Measurements from ENCODE around the gene SEMA3F. TPM values are rescaled to one million over a fixed set of nuclear protein-coding genes. Genes with fewer than 3 reads are reported as not detected.

SEMA3F gene
- polyA plus RNA-seq, 4 donors = 3.0 to 35.7 (median 4.3) TPM

GRCh38 chr3:50136714-50137405 lies 18.3 kb upstream of the SEMA3F start:
- H3K9me3 ChIP-seq (ENCODE audit: control insufficient read depth in 2 of 2, insufficient read depth in 1 of 2, low read depth in 1 of 2, low read length in 1 of 2) = no peaks in the 10 kb centered on the region
- WGBS, 3 donors = 66 to 71% (median 70%) methylated on average over 6 of the region's 6 CpGs
- DNase-seq = no peak
- peaks cover 0 to 45% (median 0%) of the 10 kb centered on the region in 3 donors for H3K27me3 ChIP-seq (ENCODE audit: control insufficient read depth in 3 of 3, insufficient read depth in 3 of 3, low read length in 3 of 3)
- H3K4me3 ChIP-seq (ENCODE audit: low read depth in 1 of 3, low read length in 3 of 3) = no peak overlapping the region
- H3K4me1 ChIP-seq (ENCODE audit: control insufficient read depth in 3 of 3, insufficient read depth in 2 of 3, low read depth in 1 of 3, low read length in 2 of 3) = peaks cover 0 to 20% (median 5%) of the 10 kb centered on the region in 3 donors
- no peaks in the 10 kb centered on the region for H3K36me3 ChIP-seq (ENCODE audit: control insufficient read depth in 3 of 3, insufficient read depth in 2 of 3, low read depth in 1 of 3, low read length in 3 of 3)
- FAIRE-seq = no peak
- no peak overlapping the region for H3K27ac ChIP-seq (ENCODE audit: low read depth in 1 of 3, low read length in 2 of 3)

GRCh38 chr3:50137531-50137930 lies 17.6 kb upstream of the SEMA3F start:
- 79 to 90% (median 89%) methylated on average over 6 of the region's 6 CpGs for WGBS, 3 donors
- Histone ChIP-seq H3K36me3 (ENCODE audit: control insufficient read depth in 3 of 3, insufficient read depth in 2 of 3, low read depth in 1 of 3, low read length in 3 of 3) (no peaks in the 10 kb centered on the region), H3K27ac (ENCODE audit: low read depth in 1 of 3, low read length in 2 of 3) (no peak overlapping the region), H3K9me3 (ENCODE audit: control insufficient read depth in 2 of 2, insufficient read depth in 1 of 2, low read depth in 1 of 2, low read length in 1 of 2) (no peaks in the 10 kb centered on the region), H3K27me3 (ENCODE audit: control insufficient read depth in 3 of 3, insufficient read depth in 3 of 3, low read length in 3 of 3) (peaks cover 0 to 45% (median 0%) of the 10 kb centered on the region in 3 donors), H3K4me1 (ENCODE audit: control insufficient read depth in 3 of 3, insufficient read depth in 2 of 3, low read depth in 1 of 3, low read length in 2 of 3) (peaks cover 0 to 20% (median 5%) of the 10 kb centered on the region in 3 donors), H3K4me3 (ENCODE audit: low read depth in 1 of 3, low read length in 3 of 3) (no peak overlapping the region)
- DNase-seq (no peak), FAIRE-seq (no peak)

- Histone ChIP-seq H3K9me3 (ENCODE audit: control insufficient read depth in 2 of 2, insufficient read depth in 1 of 2, low read depth in 1 of 2, low read length in 1 of 2) (no peaks in the 10 kb centered on the region), H3K36me3 (ENCODE audit: control insufficient read depth in 3 of 3, insufficient read depth in 2 of 3, low read depth in 1 of 3, low read length in 3 of 3) (no peaks in the 10 kb centered on the region), H3K4me1 (ENCODE audit: control insufficient read depth in 3 of 3, insufficient read depth in 2 of 3, low read depth in 1 of 3, low read length in 2 of 3) (peaks cover 0 to 20% (median 5%) of the 10 kb centered on the region in 3 donors), H3K4me3 (ENCODE audit: low read depth in 1 of 3, low read length in 3 of 3) (no peak overlapping the region), H3K27me3 (ENCODE audit: control insufficient read depth in 3 of 3, insufficient read depth in 3 of 3, low read length in 3 of 3) (peaks cover 0 to 36% (median 0%) of the 10 kb centered on the region in 3 donors), H3K27ac (ENCODE audit: low read depth in 1 of 3, low read length in 2 of 3) (no peak overlapping the region)
- 13 to 25% (median 17%) methylated on average over 13 of the region's 13 CpGs for WGBS, 3 donors
- DNase-seq = no peak
- no peak for FAIRE-seq
Measured at GRCh38 chr3:50138266-50139200, 16.6 kb upstream of the SEMA3F start.

GRCh38 chr3:50139308-50139707 lies 15.8 kb upstream of the SEMA3F start:
- Histone ChIP-seq H3K4me1 (ENCODE audit: control insufficient read depth in 3 of 3, insufficient read depth in 2 of 3, low read depth in 1 of 3, low read length in 2 of 3) (peaks cover 0 to 20% (median 5%) of the 10 kb centered on the region in 3 donors), H3K36me3 (ENCODE audit: control insufficient read depth in 3 of 3, insufficient read depth in 2 of 3, low read depth in 1 of 3, low read length in 3 of 3) (no peaks in the 10 kb centered on the region), H3K9me3 (ENCODE audit: control insufficient read depth in 2 of 2, insufficient read depth in 1 of 2, low read depth in 1 of 2, low read length in 1 of 2) (no peaks in the 10 kb centered on the region), H3K27me3 (ENCODE audit: control insufficient read depth in 3 of 3, insufficient read depth in 3 of 3, low read length in 3 of 3) (peaks cover 0 to 30% (median 0%) of the 10 kb centered on the region in 3 donors), H3K27ac (ENCODE audit: low read depth in 1 of 3, low read length in 2 of 3) (no peak overlapping the region), H3K4me3 (ENCODE audit: low read depth in 1 of 3, low read length in 3 of 3) (no peak overlapping the region)
- no peak for FAIRE-seq
- no peak for DNase-seq
- WGBS, 3 donors = 37 to 62% (median 57%) methylated on average over 6 of the region's 6 CpGs

GRCh38 chr3:50139718-50140423 lies 15.3 kb upstream of the SEMA3F start:
- H3K4me1 ChIP-seq (ENCODE audit: control insufficient read depth in 3 of 3, insufficient read depth in 2 of 3, low read depth in 1 of 3, low read length in 2 of 3) = peaks cover 0 to 20% (median 5%) of the 10 kb centered on the region in 3 donors
- no peak overlapping the region for H3K4me3 ChIP-seq (ENCODE audit: low read depth in 1 of 3, low read length in 3 of 3)
- no peaks in the 10 kb centered on the region for H3K9me3 ChIP-seq (ENCODE audit: control insufficient read depth in 2 of 2, insufficient read depth in 1 of 2, low read depth in 1 of 2, low read length in 1 of 2)
- DNase-seq = no peak
- WGBS, 3 donors = 67 to 82% (median 74%) methylated on average over 13 of the region's 13 CpGs
- H3K27ac ChIP-seq (ENCODE audit: low read depth in 1 of 3, low read length in 2 of 3) = no peak overlapping the region
- FAIRE-seq = no peak
- H3K27me3 ChIP-seq (ENCODE audit: control insufficient read depth in 3 of 3, insufficient read depth in 3 of 3, low read length in 3 of 3) = peaks cover 0 to 27% (median 0%) of the 10 kb centered on the region in 3 donors
- no peaks in the 10 kb centered on the region for H3K36me3 ChIP-seq (ENCODE audit: control insufficient read depth in 3 of 3, insufficient read depth in 2 of 3, low read depth in 1 of 3, low read length in 3 of 3)

GRCh38 chr3:50140990-50141389 lies 14.1 kb upstream of the SEMA3F start:
- FAIRE-seq (no peak), DNase-seq (no peak)
- WGBS, 3 donors = 90 to 92% (median 92%) methylated on average over 12 of the region's 12 CpGs
- no peaks in the 10 kb centered on the region for H3K9me3 ChIP-seq (ENCODE audit: control insufficient read depth in 2 of 2, insufficient read depth in 1 of 2, low read depth in 1 of 2, low read length in 1 of 2)
- no peaks in the 10 kb centered on the region for H3K36me3 ChIP-seq (ENCODE audit: control insufficient read depth in 3 of 3, insufficient read depth in 2 of 3, low read depth in 1 of 3, low read length in 3 of 3)
- peaks cover 0 to 21% (median 0%) of the 10 kb centered on the region in 3 donors for H3K27me3 ChIP-seq (ENCODE audit: control insufficient read depth in 3 of 3, insufficient read depth in 3 of 3, low read length in 3 of 3)
- no peak overlapping the region for H3K4me3 ChIP-seq (ENCODE audit: low read depth in 1 of 3, low read length in 3 of 3)
- peaks cover 0 to 20% (median 5%) of the 10 kb centered on the region in 3 donors for H3K4me1 ChIP-seq (ENCODE audit: control insufficient read depth in 3 of 3, insufficient read depth in 2 of 3, low read depth in 1 of 3, low read length in 2 of 3)
- no peak overlapping the region for H3K27ac ChIP-seq (ENCODE audit: low read depth in 1 of 3, low read length in 2 of 3)

GRCh38 chr3:50146316-50146901 lies 8.7 kb upstream of the SEMA3F start:
- Histone ChIP-seq H3K27me3 (ENCODE audit: control insufficient read depth in 3 of 3, insufficient read depth in 3 of 3, low read length in 3 of 3) (peaks cover 0 to 8% (median 0%) of the 10 kb centered on the region in 3 donors), H3K27ac (ENCODE audit: low read depth in 1 of 3, low read length in 2 of 3) (no peak overlapping the region), H3K9me3 (ENCODE audit: control insufficient read depth in 2 of 2, insufficient read depth in 1 of 2, low read depth in 1 of 2, low read length in 1 of 2) (no peaks in the 10 kb centered on the region), H3K4me3 (ENCODE audit: low read depth in 1 of 3, low read length in 3 of 3) (no peak overlapping the region), H3K4me1 (ENCODE audit: control insufficient read depth in 3 of 3, insufficient read depth in 2 of 3, low read depth in 1 of 3, low read length in 2 of 3) (peaks cover 0 to 4% (median 0%) of the 10 kb centered on the region in 3 donors), H3K36me3 (ENCODE audit: control insufficient read depth in 3 of 3, insufficient read depth in 2 of 3, low read depth in 1 of 3, low read length in 3 of 3) (no peaks in the 10 kb centered on the region)
- DNase-seq (no peak), FAIRE-seq (no peak)
- WGBS, 3 donors = 86 to 88% (median 87%) methylated on average over 3 of the region's 3 CpGs

- FAIRE-seq = no peak
- H3K27ac ChIP-seq (ENCODE audit: low read depth in 1 of 3, low read length in 2 of 3) = no peak overlapping the region
- WGBS, 3 donors = 83 to 92% (median 83%) methylated on average over 7 of the region's 7 CpGs
Measured at GRCh38 chr3:50147016-50147415, 8.1 kb upstream of the SEMA3F start.

More at GRCh38 chr3:50147016-50147415, 8.1 kb upstream of the SEMA3F start:
- Histone ChIP-seq H3K36me3 (ENCODE audit: control insufficient read depth in 3 of 3, insufficient read depth in 2 of 3, low read depth in 1 of 3, low read length in 3 of 3) (no peaks in the 10 kb centered on the region), H3K4me1 (ENCODE audit: control insufficient read depth in 3 of 3, insufficient read depth in 2 of 3, low read depth in 1 of 3, low read length in 2 of 3) (peaks cover 0 to 7% (median 0%) of the 10 kb centered on the region in 3 donors), H3K4me3 (ENCODE audit: low read depth in 1 of 3, low read length in 3 of 3) (no peak overlapping the region), H3K9me3 (ENCODE audit: control insufficient read depth in 2 of 2, insufficient read depth in 1 of 2, low read depth in 1 of 2, low read length in 1 of 2) (no peaks in the 10 kb centered on the region), H3K27me3 (ENCODE audit: control insufficient read depth in 3 of 3, insufficient read depth in 3 of 3, low read length in 3 of 3) (peaks cover 0 to 8% (median 0%) of the 10 kb centered on the region in 3 donors)
- no peak for DNase-seq

All from small intestine (tissue), 7 donors.